AG10803 (cell line): ENCODE measurements around the gene CTSZ.

Source experiments
- DNase-seq: peaks from one replicate; pipeline ENCODE4 v3.0.0; 2010; ENCODE audit warnings: low read depth
- H3K4me3 ChIP-seq: 2 replicates; pipeline ENCODE4 v1.5.1; 2011; ENCODE audit warnings: mild to moderate bottlenecking, low read length, control low read depth
- CTCF ChIP-seq: conservative IDR thresholded peaks from 2 replicates; pipeline ENCODE4 v1.5.1; 2011; ENCODE audit warnings: mild to moderate bottlenecking, low read length, control low read depth, inconsistent platforms

The CTSZ gene

GRCh38 chr20:59018817-59019216 is 11.8 kb upstream of the CTSZ start:
- no peak for TF ChIP-seq CTCF
- DNase-seq, result no peak
- H3K4me3 ChIP-seq, result no peak overlapping the region

- TF ChIP-seq CTCF, result no peak
- no peak overlapping the region for H3K4me3 ChIP-seq
- no peak for DNase-seq
These were observed 10.6 kb upstream of the CTSZ start for GRCh38 chr20:59017493-59018231.

GRCh38 chr20:59016795-59017492 is 9.9 kb upstream of the CTSZ start:
- no peak for TF ChIP-seq CTCF
- H3K4me3 ChIP-seq, result no peak overlapping the region
- no peak for DNase-seq

GRCh38 chr20:59015812-59016711 is 9.0 kb upstream of the CTSZ start:
- no peak overlapping the region for H3K4me3 ChIP-seq
- no peak for DNase-seq
- no peak for TF ChIP-seq CTCF

- no peak for DNase-seq
- no peak for TF ChIP-seq CTCF
- H3K4me3 ChIP-seq, result no peak overlapping the region
These were observed 8.4 kb upstream of the CTSZ start for GRCh38 chr20:59015411-59015810.

- DNase-seq, result no peak
- no peak overlapping the region for H3K4me3 ChIP-seq
- TF ChIP-seq CTCF, result no peak
These were observed 7.8 kb upstream of the CTSZ start for GRCh38 chr20:59014680-59015389.
